HepG2 (cell line): Measurements from ENCODE around the gene PPP1R9A. TPM values are rescaled to one million over a fixed set of nuclear protein-coding genes. Genes with fewer than 3 reads are reported as not detected.

ENCODE experiments used
- ATAC-seq: fragments of 200-7000 bp; cut with Tn5 transposase; 3 replicates; pipeline ENCODE4 v1.9.1; 2020; ENCODE audit warnings: mild to moderate bottlenecking, moderate library complexity
- BruUV-seq: library from RNA; stranded (reverse); fragments of 400-500 nt; replicated peaks from 2 replicates; lab custom pipeline; 2021; lab: Mats Ljungman, UMichigan
- CTCF ChIA-PET: fragments of 300-600 bp; formaldehyde crosslinking; extraction: SDS; loops from one replicate; lab custom pipeline; 2021; ENCODE audit warnings: low total read pairs, inconsistent platforms, low intra/inter-chr PET ratio; lab: Yijun Ruan, JAX
- POLR2A ChIA-PET: fragments of 350-600 bp; sonication (Branson Sonifier 250); formaldehyde crosslinking; loops from one replicate; lab custom pipeline; 2020; ENCODE audit warnings: antibody characterized with exemption, inconsistent platforms; lab: Yijun Ruan, JAX
- DNase-seq: peaks from one replicate; pipeline ENCODE4 v3.0.0-alpha.2; 2015; ENCODE audit warnings: low spot score
- FAIRE-seq: peaks from 3 replicates; lab custom pipeline; 2011; peaks lifted over from hg19 to GRCh38; lab: Jason Lieb, UNC
- H2AFZ ChIP-seq: one replicate; pipeline ENCODE4 v1.6.1; 2011; ENCODE audit warnings: low read length, inconsistent platforms
- H3K27ac ChIP-seq: fragments of 300-600 bp; 3 replicates; pipeline ENCODE4 v1.8.0; 2011; ENCODE audit warnings: mixed run types, mild to moderate bottlenecking, mixed read lengths, low read length, inconsistent platforms; ENCODE audit not compliant: insufficient read depth; ENCODE audit errors: extremely low read length
- H3K27me3 ChIP-seq, 2 experiments: fragments of 200-600 bp in 1 of 2; 2 replicates in 1 of 2; 3 replicates in 1 of 2; pipeline versions ENCODE4 v1.6.0 to v1.8.0; 2011; ENCODE audit warnings: low read length in 2 of 2, mild to moderate bottlenecking in 2 of 2, moderate library complexity in 2 of 2, inconsistent platforms in 1 of 2; ENCODE audit not compliant: insufficient read depth in 2 of 2, control insufficient read depth in 1 of 2
- H3K36me3 ChIP-seq, 2 experiments: fragments of 200-600 bp in 1 of 2; replicated peaks in 1 of 2; 2 replicates in 1 of 2; 3 replicates in 1 of 2; pipeline versions ENCODE4 v1.5.1 to v1.8.0; 2011; ENCODE audit warnings: low read length in 2 of 2, inconsistent platforms in 1 of 2; ENCODE audit not compliant: insufficient read depth in 2 of 2, control insufficient read depth in 1 of 2
- H3K4me1 ChIP-seq: 2 replicates; pipeline ENCODE4 v1.5.1; 2012; ENCODE audit warnings: low read length, inconsistent platforms; ENCODE audit not compliant: insufficient read depth
- H3K4me2 ChIP-seq: 2 replicates; pipeline ENCODE4 v1.6.0; 2011; ENCODE audit warnings: low read depth, low read length, inconsistent platforms
- H3K4me3 ChIP-seq, 3 experiments: fragments of 200-600 bp in 1 of 3; sonication (generic), shearing (Covaris generic) in 1 of 3; replicated peaks in 1 of 3; 2 replicates each; pipeline ENCODE4 v1.5.1; 2011 to 2016; ENCODE audit warnings: low read length in 3 of 3, inconsistent platforms in 2 of 3, low read depth in 2 of 3, mild to moderate bottlenecking in 2 of 3, control low read depth in 1 of 3, mixed read lengths in 1 of 3; ENCODE audit not compliant: insufficient read depth in 1 of 3
- H3K79me2 ChIP-seq: one replicate; pipeline ENCODE4 v1.6.1; 2011; ENCODE audit warnings: low read length, inconsistent platforms; ENCODE audit not compliant: insufficient read depth
- H3K9ac ChIP-seq: 2 replicates; pipeline ENCODE4 v1.6.0; 2011; ENCODE audit warnings: mild to moderate bottlenecking, low read depth, low read length, inconsistent platforms; ENCODE audit not compliant: insufficient read depth
- H3K9me3 ChIP-seq: 2 replicates; pipeline ENCODE4 v1.5.1; 2012; ENCODE audit warnings: mild to moderate bottlenecking, low read length
- H4K20me1 ChIP-seq: 2 replicates; pipeline ENCODE4 v1.6.0; 2011; ENCODE audit warnings: inconsistent platforms, mild to moderate bottlenecking, low read length, moderate library complexity; ENCODE audit not compliant: insufficient read depth
- ARID3A ChIP-seq: IDR thresholded peaks from 2 replicates; pipeline ENCODE4 v1.6.1; 2012; ENCODE audit warnings: low read depth, low read length, improper control_type of control experiment
- ATF7-NPFF ChIP-seq: sonication (generic); formaldehyde crosslinking; IDR thresholded peaks from 2 replicates; pipeline ENCODE4 v1.8.1; 2023; ENCODE audit warnings: mild to moderate bottlenecking, low read depth, missing genetic modification reagents, moderate library complexity
- HNF4A ChIP-seq: sonication (generic); formaldehyde crosslinking; IDR thresholded peaks from 2 replicates; pipeline ENCODE4 v1.4.0; 2020; ENCODE audit warnings: missing genetic modification reagents
- IKZF5 ChIP-seq: IDR thresholded peaks from 2 replicates; pipeline ENCODE4 v1.6.1; 2018; ENCODE audit warnings: missing genetic modification reagents, mild to moderate bottlenecking, missing compliant biosample characterization
- MED1 ChIP-seq: sonication (generic); formaldehyde crosslinking; IDR thresholded peaks from 2 replicates; pipeline ENCODE4 v1.4.0; 2020; ENCODE audit warnings: missing genetic modification reagents
- MEIS2 ChIP-seq: sonication (generic); formaldehyde crosslinking; IDR thresholded peaks from 2 replicates; pipeline ENCODE4 v1.9.0; 2021; ENCODE audit warnings: mild to moderate bottlenecking, missing genetic modification reagents
- NKX3-1 ChIP-seq: sonication (generic); formaldehyde crosslinking; IDR thresholded peaks from 2 replicates; pipeline ENCODE4 v1.5.0; 2020; ENCODE audit warnings: missing genetic modification reagents
- PATZ1 ChIP-seq: sonication (generic); formaldehyde crosslinking; IDR thresholded peaks from 2 replicates; pipeline ENCODE4 v1.4.0; 2020; ENCODE audit warnings: missing genetic modification reagents
- RARA ChIP-seq: IDR thresholded peaks from 2 replicates; pipeline ENCODE4 v1.6.1; 2016; ENCODE audit warnings: missing genetic modification reagents, missing compliant biosample characterization
- ZBTB4 ChIP-seq: sonication (generic); formaldehyde crosslinking; IDR thresholded peaks from 2 replicates; pipeline ENCODE4 v1.4.0; 2020; ENCODE audit warnings: missing genetic modification reagents, mild to moderate bottlenecking, borderline replicate concordance
- ZNF614 ChIP-seq: IDR thresholded peaks from 2 replicates; pipeline ENCODE4 v1.6.1; 2018; ENCODE audit warnings: missing biosample characterization, missing genetic modification reagents, inconsistent platforms, borderline replicate concordance
- WGBS: methylation state at CpG from one replicate; pipeline ENCODE4 v1.1.6; 2017; ENCODE audit warnings: low lambda C conversion rate; 5-methylcytosine and 5-hydroxymethylcytosine counted together
- in situ Hi-C: cut with HindIII; loops from 2 replicates; pipeline ENCODE4 v1.10.0; 2017; ENCODE audit warnings: low pct_unique_long_range_greater_than_20kb; ENCODE audit not compliant: extremely low pct_ligation_motif_present
- intact Hi-C: fragments of 100-400 bp; cut with micrococcal nuclease; formaldehyde crosslinking; loops from one replicate; pipeline ENCODE4 v1.10.0; 2022; ENCODE audit not compliant: unreplicated experiment
- polyA plus RNA-seq, 8 experiments: library from polyadenylated mRNA; depleted of rRNA in 3 of 8; stranded (reverse) in 7 of 8; unstranded in 1 of 8; fragments of >200 nt; fragmentation: Illumina TruSeq in 4 of 8; extraction: Trizol in 4 of 8; gene quantifications; 2 replicates each; pipeline versions ENCODE4 v1.2.1 to v1.2.3, GENCODE V29; 2011 to 2016; ENCODE audit warnings: low read depth in 4 of 8, missing spikeins in 1 of 8, mixed read lengths in 1 of 8; ENCODE audit not compliant: insufficient read depth in 1 of 8
- total RNA-seq, 5 experiments: library from RNA; depleted of rRNA; stranded (reverse); fragments of >200 nt; fragmentation: Illumina TruSeq; extraction: Trizol; gene quantifications; 2 replicates each; pipeline ENCODE4 v1.2.3, GENCODE V29; 2016; ENCODE audit warnings: low read depth in 1 of 5

The PPP1R9A gene
- total and polyA plus RNA-seq, 2 of the 13 experiments (the other 11 are each of a cell fraction or from before 2014, with no cell fraction given): 11.4 to 31.9 TPM

- in situ Hi-C loops: no loop called here
- 11% methylated on average over 2 of the region's 2 CpGs for WGBS
- no TSS peak for BruUV-seq
- FAIRE-seq: peak; percentile 71
- H3K27me3 ChIP-seq: no peaks in the 10 kb centered on the region
- no peak overlapping the region for H2AFZ ChIP-seq
- peak overlapping the region; percentile 74 for H3K4me2 ChIP-seq
- ChIA-PET POLR2A (interaction anchor here (1.0 to 1.1 kb wide), 2 partner anchors 9 to 315 kb away, joined by 5 read pairs; no protein-coding TSS in a partner anchor), CTCF (no interaction called here)
- H3K9me3 ChIP-seq: no peaks in the 10 kb centered on the region
- intact Hi-C loops: loop anchor here (1.0 to 5.0 kb wide), 3 partner anchors 8 to 410 kb away; partner anchors contain the start of gene PPP1R9A
- DNase-seq: peak; percentile 93
- H3K36me3 ChIP-seq: no peaks in the 10 kb centered on the region
- H3K4me3 ChIP-seq: no peak overlapping the region
- peak overlapping the region; percentile 46 for H3K27ac ChIP-seq
- 0 out of 2 replicates have a peak overlapping the region, but pooled peaks have one; percentile 23 for H3K9ac ChIP-seq
- peaks cover 34% of the 10 kb centered on the region for H3K79me2 ChIP-seq
- H4K20me1 ChIP-seq: peaks cover 14% of the 10 kb centered on the region; the same call in 1 of the 2 replicates
- peaks cover 72% of the 10 kb centered on the region for H3K4me1 ChIP-seq
- peak; percentile 58 for ATAC-seq
- 0 out of 2 replicates have a peak, but pooled peaks have one; percentile 61 for TF ChIP-seq ZNF614
- 0 out of 2 replicates have a peak, but pooled peaks have one; percentile 10 for TF ChIP-seq HNF4A (CRISPR knock-in tag)
- peak; percentile 89 for TF ChIP-seq RARA
- 0 out of 2 replicates have a peak, but pooled peaks have one; percentile 11 for TF ChIP-seq PATZ1 (CRISPR knock-in tag)
- TF ChIP-seq IKZF5: peak; percentile 77; the same call in 1 of the 2 replicates
- 0 out of 2 replicates have a peak, but pooled peaks have one; percentile 28 for TF ChIP-seq MED1 (CRISPR knock-in tag)
- TF ChIP-seq ZBTB4 (CRISPR knock-in tag): no peak
- TF ChIP-seq NKX3-1: no peak
- peak; percentile 86 for TF ChIP-seq ARID3A
- TF ChIP-seq MEIS2 (CRISPR knock-in tag): no peak
- no peak for TF ChIP-seq ATF7-NPFF (CRISPR knock-in tag)
Measured at GRCh38 chr7:94972296-94972695, 64.9 kb downstream of the PPP1R9A start.
